ENCODE data around the gene ANP32A.

The ANP32A gene

GRCh38 chr15:68816158-68816557, 4.5 kb downstream of the ANP32A start:
- no peak overlapping the region for H3K9ac ChIP-seq (ENCODE audit: low read depth, low read length)
- peaks cover 43% of the 10 kb centered on the region for H3K36me3 ChIP-seq (ENCODE audit: insufficient read depth, low read length)
- H3K27me3 ChIP-seq (ENCODE audit: insufficient read depth, low read length, poor library complexity): no peaks in the 10 kb centered on the region
- peaks cover 59% of the 10 kb centered on the region for H4K20me1 ChIP-seq (ENCODE audit: insufficient read depth, low read length)
- ATAC-seq (ENCODE audit: insufficient read depth, low read depth) (no peak), DNase-seq (no peak)
- peak overlapping the region in 1 of 2 experiments; percentile 93; a peak in 1 of 4 replicates for H3K4me3 ChIP-seq (ENCODE audit: low read depth in 1 of 2, low read length in 2 of 2)
- H3K4me1 ChIP-seq (ENCODE audit: insufficient read depth, low read length): peaks cover 21% of the 10 kb centered on the region
- no peaks in the 10 kb centered on the region for H3K9me3 ChIP-seq (ENCODE audit: insufficient read depth, low read length, severe bottlenecking)
- H3K4me2 ChIP-seq (ENCODE audit: insufficient read depth, low read length): peak overlapping the region; percentile 91
- H3K27ac ChIP-seq (ENCODE audit: low read length): peak overlapping the region; percentile 99
- H3K79me2 ChIP-seq (ENCODE audit: insufficient read depth, low read length): peaks cover 99% of the 10 kb centered on the region
- TF ChIP-seq EZH2 (IDR thresholded peaks at IDR 0.05; ENCODE audit: borderline replicate concordance, low read depth, low read length, severe bottlenecking): no peak
- no peak overlapping the region for H2AFZ ChIP-seq (ENCODE audit: low read depth, low read length)

- H3K4me1 ChIP-seq (ENCODE audit: insufficient read depth, low read length): peaks cover 24% of the 10 kb centered on the region
- ATAC-seq (ENCODE audit: insufficient read depth, low read depth) (no peak), DNase-seq (no peak)
- H3K36me3 ChIP-seq (ENCODE audit: insufficient read depth, low read length): peaks cover 48% of the 10 kb centered on the region
- peaks cover 65% of the 10 kb centered on the region for H4K20me1 ChIP-seq (ENCODE audit: insufficient read depth, low read length)
- H3K27ac ChIP-seq (ENCODE audit: low read length): 0 out of 2 replicates have a peak overlapping the region, but pooled peaks have one; percentile 99
- no peak overlapping the region for H3K4me3 ChIP-seq (ENCODE audit: low read depth in 1 of 2, low read length in 2 of 2)
- H3K9me3 ChIP-seq (ENCODE audit: insufficient read depth, low read length, severe bottlenecking): no peaks in the 10 kb centered on the region
- no peak overlapping the region for H2AFZ ChIP-seq (ENCODE audit: low read depth, low read length)
- no peak overlapping the region for H3K9ac ChIP-seq (ENCODE audit: low read depth, low read length)
- H3K27me3 ChIP-seq (ENCODE audit: insufficient read depth, low read length, poor library complexity): no peaks in the 10 kb centered on the region
- H3K4me2 ChIP-seq (ENCODE audit: insufficient read depth, low read length): peak overlapping the region; percentile 91; the same call in 1 of the 2 replicates
- peaks cover 100% of the 10 kb centered on the region for H3K79me2 ChIP-seq (ENCODE audit: insufficient read depth, low read length)
- TF ChIP-seq EZH2 (IDR thresholded peaks at IDR 0.05; ENCODE audit: borderline replicate concordance, low read depth, low read length, severe bottlenecking): no peak
- no peak for TF ChIP-seq CTCF (IDR thresholded peaks at IDR 0.05; ENCODE audit: borderline replicate concordance, extremely low read depth, low read length, poor library complexity, severe bottlenecking)
Measured at GRCh38 chr15:68815598-68815997, 5.1 kb downstream of the ANP32A start.

GRCh38 chr15:68814596-68814995, 6.1 kb downstream of the ANP32A start:
- Histone ChIP-seq H3K4me3 (ENCODE audit: low read depth in 1 of 2, low read length in 2 of 2) (no peak overlapping the region), H2AFZ (ENCODE audit: low read depth, low read length) (no peak overlapping the region), H3K36me3 (ENCODE audit: insufficient read depth, low read length) (peaks cover 58% of the 10 kb centered on the region), H3K79me2 (ENCODE audit: insufficient read depth, low read length) (peaks cover 100% of the 10 kb centered on the region), H3K9me3 (ENCODE audit: insufficient read depth, low read length, severe bottlenecking) (no peaks in the 10 kb centered on the region), H3K4me2 (ENCODE audit: insufficient read depth, low read length) (peak overlapping the region; percentile 15; the same call in 1 of the 2 replicates), H3K4me1 (ENCODE audit: insufficient read depth, low read length) (peaks cover 24% of the 10 kb centered on the region), H3K27me3 (ENCODE audit: insufficient read depth, low read length, poor library complexity) (no peaks in the 10 kb centered on the region), H3K27ac (ENCODE audit: low read length) (no peak overlapping the region), H4K20me1 (ENCODE audit: insufficient read depth, low read length) (peaks cover 75% of the 10 kb centered on the region), H3K9ac (ENCODE audit: low read depth, low read length) (no peak overlapping the region)
- TF ChIP-seq EZH2 (IDR thresholded peaks at IDR 0.05; ENCODE audit: borderline replicate concordance, low read depth, low read length, severe bottlenecking) (no peak), CTCF (IDR thresholded peaks at IDR 0.05; ENCODE audit: borderline replicate concordance, extremely low read depth, low read length, poor library complexity, severe bottlenecking) (no peak)
- DNase-seq (no peak), ATAC-seq (ENCODE audit: insufficient read depth, low read depth) (no peak)

- Histone ChIP-seq H3K27ac (ENCODE audit: low read length) (no peak overlapping the region), H3K27me3 (ENCODE audit: insufficient read depth, low read length, poor library complexity) (no peaks in the 10 kb centered on the region), H4K20me1 (ENCODE audit: insufficient read depth, low read length) (peaks cover 93% of the 10 kb centered on the region), H2AFZ (ENCODE audit: low read depth, low read length) (no peak overlapping the region), H3K79me2 (ENCODE audit: insufficient read depth, low read length) (peaks cover 100% of the 10 kb centered on the region), H3K36me3 (ENCODE audit: insufficient read depth, low read length) (peaks cover 69% of the 10 kb centered on the region), H3K4me1 (ENCODE audit: insufficient read depth, low read length) (peaks cover 24% of the 10 kb centered on the region), H3K9ac (ENCODE audit: low read depth, low read length) (no peak overlapping the region), H3K9me3 (ENCODE audit: insufficient read depth, low read length, severe bottlenecking) (no peaks in the 10 kb centered on the region), H3K4me2 (ENCODE audit: insufficient read depth, low read length) (no peak overlapping the region; the same call in 1 of the 2 replicates), H3K4me3 (ENCODE audit: low read depth in 1 of 2, low read length in 2 of 2) (no peak overlapping the region)
- ATAC-seq (ENCODE audit: insufficient read depth, low read depth) (no peak), DNase-seq (no peak)
- TF ChIP-seq EZH2 (IDR thresholded peaks at IDR 0.05; ENCODE audit: borderline replicate concordance, low read depth, low read length, severe bottlenecking): no peak
- TF ChIP-seq CTCF (IDR thresholded peaks at IDR 0.05; ENCODE audit: borderline replicate concordance, extremely low read depth, low read length, poor library complexity, severe bottlenecking): no peak
Measured at GRCh38 chr15:68812597-68813431, 7.9 kb downstream of the ANP32A start.

All from DND-41 (cell line).